OCI-LY3 (cell line): ENCODE measurements around the gene ABLIM2.

Experiments used
- H2AFZ ChIP-seq: fragments of 200-600, 300-600 bp; shearing (Covaris generic); 2 replicates; pipeline ENCODE4 v1.6.0; 2014; ENCODE audit warnings: antibody characterized with exemption, low read depth, low read length
- H3K27ac ChIP-seq: fragments of 200-600, 300-600 bp; sonication (generic); 2 replicates; pipeline ENCODE4 v1.5.1; 2014; ENCODE audit warnings: mild to moderate bottlenecking, low read length, moderate library complexity, mixed read lengths
- H3K27me3 ChIP-seq: fragments of 200-600, 300-600 bp; sonication (generic); 2 replicates; pipeline ENCODE4 v1.6.1; 2014; ENCODE audit warnings: low read depth, low read length, mixed read lengths
- H3K36me3 ChIP-seq: fragments of 200-600, 300-600 bp; sonication (generic); replicated peaks from 2 replicates; pipeline ENCODE3; 2014; ENCODE audit warnings: low read depth, low read length, mixed read lengths
- H3K4me1 ChIP-seq: fragments of 300-600, 200-600 bp; sonication (generic); 2 replicates; pipeline ENCODE4 v1.6.1; 2014; ENCODE audit warnings: low read length, mixed read lengths
- H3K4me2 ChIP-seq: fragments of 200-600, 300-600 bp; sonication (generic); 2 replicates; pipeline ENCODE4 v1.6.1; 2014; ENCODE audit warnings: low read length, mixed read lengths
- H3K4me3 ChIP-seq: fragments of 300-600, 200-600 bp; sonication (generic); 2 replicates; pipeline ENCODE4 v1.5.1; 2014; ENCODE audit warnings: antibody characterized with exemption, mild to moderate bottlenecking, low read length, moderate library complexity
- H3K79me2 ChIP-seq: fragments of 300-600, 200-600 bp; shearing (Covaris generic); 2 replicates; pipeline ENCODE4 v1.6.1; 2014; ENCODE audit warnings: mild to moderate bottlenecking, low read length, mixed read lengths
- H3K9ac ChIP-seq: fragments of 300-600, 200-600 bp; shearing (Covaris generic); 2 replicates; pipeline ENCODE4 v1.6.0; 2014; ENCODE audit warnings: mild to moderate bottlenecking, low read length, moderate library complexity
- H3K9me3 ChIP-seq: fragments of 200-600, 300-600 bp; shearing (Covaris generic); 2 replicates; pipeline ENCODE4 v1.6.1; 2014; ENCODE audit warnings: low read length, mixed read lengths; ENCODE audit not compliant: insufficient read depth
- H4K20me1 ChIP-seq: fragments of 200-600, 300-600 bp; sonication (generic); 2 replicates; pipeline ENCODE4 v1.6.1; 2016; ENCODE audit warnings: low read length, mixed read lengths; ENCODE audit not compliant: insufficient read depth
- EZH2phosphoT487 ChIP-seq: fragments of 200-600 bp; shearing (Covaris generic); IDR thresholded peaks from 2 replicates; pipeline ENCODE4 v1.6.1; 2018; ENCODE audit warnings: antibody characterized with exemption, mixed run types, low read depth
- TF ChIP-seq, protein P1 (sequence below): fragments of 200-600, 300-600 bp; sonication (generic); IDR thresholded peaks from 2 replicates; pipeline ENCODE4 v1.5.1; 2014; ENCODE audit warnings: antibody characterized with exemption, low read length, low read depth

The ABLIM2 gene

DNA sequence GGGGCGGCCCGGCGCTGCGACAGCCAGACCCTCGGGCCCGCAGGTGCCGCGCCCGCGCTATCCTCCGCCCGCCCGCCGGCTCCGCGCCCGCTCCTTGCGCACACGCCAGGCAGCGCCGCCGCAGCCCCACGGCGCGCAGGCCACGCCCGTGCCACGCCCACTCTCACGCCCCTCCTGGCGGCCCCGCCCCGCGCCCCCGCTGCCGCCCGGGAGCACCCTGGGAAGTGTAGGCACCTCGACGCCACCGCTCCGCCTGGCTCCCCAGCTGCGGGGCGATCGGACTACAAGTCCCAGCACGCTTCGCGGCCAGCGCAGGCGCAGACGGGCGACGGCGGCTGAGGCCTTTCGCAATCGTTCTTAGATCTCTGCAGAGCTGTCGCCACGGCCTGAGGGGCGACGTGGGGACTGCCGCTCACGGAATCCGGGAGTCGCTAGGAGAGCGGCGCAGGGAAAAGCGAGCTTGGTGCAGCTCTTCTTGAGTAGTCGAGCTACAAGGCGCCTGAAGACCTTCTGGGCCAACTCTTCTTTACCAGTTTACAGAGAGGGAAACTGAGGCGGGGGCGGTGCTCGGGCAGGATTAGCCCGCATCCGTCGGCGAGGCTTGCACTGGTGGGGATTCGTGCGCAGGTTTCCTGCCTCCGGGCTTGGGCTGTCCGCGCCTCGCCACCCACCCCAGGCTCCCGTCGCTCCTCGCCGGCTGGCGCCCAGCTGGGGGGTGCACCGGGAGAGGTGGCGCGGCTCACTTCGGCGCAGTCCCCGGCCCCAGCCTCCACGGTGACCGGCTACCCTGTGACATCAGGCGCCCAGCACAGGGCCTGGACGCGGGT is at the start of gene ABLIM2:
Gene ABLIM2, minus strand, starts transcription at position 104 of the 827 bp plus-strand sequence. CDS start 124 bp downstream, outside the sequence.
- peak within 1 kb of the TSS; percentile 85 for H3K4me3 ChIP-seq
- H2AFZ ChIP-seq: peak within 1 kb of the TSS; percentile 83; the same call in 1 of the 2 replicates
- peak within 1 kb of the TSS; percentile 90 for H3K4me2 ChIP-seq
- no peaks in the 10 kb centered on the region for H4K20me1 ChIP-seq
- H3K79me2 ChIP-seq: no peaks in the 10 kb centered on the region
- no peaks in the 10 kb centered on the region for H3K9me3 ChIP-seq
- no peaks in the 10 kb centered on the region for H3K36me3 ChIP-seq
- peaks cover 13% of the 10 kb centered on the region for H3K4me1 ChIP-seq
- TF ChIP-seq, protein P1, sequence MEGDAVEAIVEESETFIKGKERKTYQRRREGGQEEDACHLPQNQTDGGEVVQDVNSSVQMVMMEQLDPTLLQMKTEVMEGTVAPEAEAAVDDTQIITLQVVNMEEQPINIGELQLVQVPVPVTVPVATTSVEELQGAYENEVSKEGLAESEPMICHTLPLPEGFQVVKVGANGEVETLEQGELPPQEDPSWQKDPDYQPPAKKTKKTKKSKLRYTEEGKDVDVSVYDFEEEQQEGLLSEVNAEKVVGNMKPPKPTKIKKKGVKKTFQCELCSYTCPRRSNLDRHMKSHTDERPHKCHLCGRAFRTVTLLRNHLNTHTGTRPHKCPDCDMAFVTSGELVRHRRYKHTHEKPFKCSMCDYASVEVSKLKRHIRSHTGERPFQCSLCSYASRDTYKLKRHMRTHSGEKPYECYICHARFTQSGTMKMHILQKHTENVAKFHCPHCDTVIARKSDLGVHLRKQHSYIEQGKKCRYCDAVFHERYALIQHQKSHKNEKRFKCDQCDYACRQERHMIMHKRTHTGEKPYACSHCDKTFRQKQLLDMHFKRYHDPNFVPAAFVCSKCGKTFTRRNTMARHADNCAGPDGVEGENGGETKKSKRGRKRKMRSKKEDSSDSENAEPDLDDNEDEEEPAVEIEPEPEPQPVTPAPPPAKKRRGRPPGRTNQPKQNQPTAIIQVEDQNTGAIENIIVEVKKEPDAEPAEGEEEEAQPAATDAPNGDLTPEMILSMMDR: no peak
- no peak for TF ChIP-seq EZH2phosphoT487
- peak within 1 kb of the TSS; percentile 50 for H3K9ac ChIP-seq
- no peak within 1 kb of the TSS for H3K27ac ChIP-seq
- peaks cover 14% of the 10 kb centered on the region; the same call in 1 of the 2 replicates for H3K27me3 ChIP-seq

DNA sequence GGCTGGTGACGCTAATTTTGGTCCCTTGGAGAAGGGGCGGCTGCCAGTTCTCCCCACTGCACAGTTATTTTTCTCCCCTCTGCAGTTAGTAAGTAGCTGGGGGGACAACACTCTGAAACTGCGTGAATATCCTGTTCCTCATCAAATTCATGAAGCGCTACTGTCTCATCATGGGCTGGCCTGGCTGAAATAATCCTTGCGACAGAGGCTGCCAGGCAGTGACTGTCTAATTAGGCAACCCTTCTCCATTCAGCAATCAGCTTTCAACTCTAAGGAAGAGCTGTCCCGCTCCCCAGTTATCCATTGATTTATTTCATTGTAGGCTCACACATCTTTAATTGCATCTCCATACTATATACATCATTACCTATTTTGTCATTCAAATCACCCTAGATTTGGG is 48.7 kb upstream of the ABLIM2 start:
- Histone ChIP-seq H3K36me3 (no peaks in the 10 kb centered on the region), H3K79me2 (no peaks in the 10 kb centered on the region), H4K20me1 (peaks cover 14% of the 10 kb centered on the region), H3K9me3 (no peaks in the 10 kb centered on the region), H3K27me3 (no peaks in the 10 kb centered on the region; the same call in 1 of the 2 replicates), H2AFZ (no peak overlapping the region), H3K4me2 (no peak overlapping the region), H3K27ac (no peak overlapping the region), H3K4me3 (no peak overlapping the region), H3K4me1 (peaks cover 15% of the 10 kb centered on the region), H3K9ac (no peak overlapping the region)
- no peak for TF ChIP-seq EZH2phosphoT487
- TF ChIP-seq, protein P1: no peak

DNA sequence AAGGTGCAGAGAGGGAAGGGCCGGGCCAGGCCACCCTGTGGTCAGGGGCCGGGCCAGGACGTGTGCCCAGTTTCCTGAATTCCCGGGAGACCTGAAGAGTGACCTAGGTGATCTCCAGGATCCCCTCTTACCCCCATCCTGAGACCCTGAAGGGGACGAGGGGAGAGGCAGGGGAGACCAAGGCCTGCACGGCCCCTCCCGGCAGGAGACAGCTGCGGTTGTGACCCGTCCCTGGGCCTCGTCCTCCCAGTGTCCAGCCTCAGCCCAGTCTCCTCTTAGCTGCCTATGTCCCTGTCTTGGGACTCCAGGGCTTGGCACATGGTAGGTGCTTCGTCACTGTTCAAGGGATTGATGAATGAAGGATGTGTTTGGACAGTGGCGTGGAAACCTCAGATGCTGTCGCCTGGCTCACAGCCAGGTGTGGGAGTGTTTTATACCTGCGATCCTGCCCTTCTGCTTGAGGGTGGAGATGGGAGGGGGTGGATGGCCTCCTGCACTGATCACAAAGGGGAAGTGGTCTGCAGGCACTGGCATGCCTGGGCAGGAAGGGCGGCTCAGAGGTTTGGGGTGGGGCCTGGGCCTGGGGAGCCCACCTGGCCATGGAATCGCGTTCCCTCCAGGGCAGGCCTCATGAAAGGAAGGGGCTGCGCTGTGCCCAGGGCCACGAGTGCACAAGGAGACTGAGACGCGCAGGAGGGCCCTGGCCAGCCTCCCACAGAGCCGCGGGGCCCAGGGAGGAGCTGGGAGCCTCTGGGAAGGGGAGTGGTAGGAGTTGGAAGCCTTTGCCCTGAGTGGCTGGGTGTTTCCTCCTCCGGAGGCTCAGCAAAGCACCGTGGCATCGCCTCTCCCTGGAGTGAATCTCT is 47.4 kb upstream of the ABLIM2 start:
- TF ChIP-seq, protein P1: no peak
- Histone ChIP-seq H3K9ac (no peak overlapping the region), H2AFZ (no peak overlapping the region), H3K9me3 (no peaks in the 10 kb centered on the region), H3K4me2 (no peak overlapping the region), H3K27me3 (no peaks in the 10 kb centered on the region; the same call in 1 of the 2 replicates), H3K79me2 (peaks cover 4% of the 10 kb centered on the region; the same call in 1 of the 2 replicates), H4K20me1 (peaks cover 19% of the 10 kb centered on the region), H3K27ac (no peak overlapping the region), H3K36me3 (peaks cover 1% of the 10 kb centered on the region), H3K4me3 (no peak overlapping the region), H3K4me1 (peaks cover 29% of the 10 kb centered on the region)

DNA sequence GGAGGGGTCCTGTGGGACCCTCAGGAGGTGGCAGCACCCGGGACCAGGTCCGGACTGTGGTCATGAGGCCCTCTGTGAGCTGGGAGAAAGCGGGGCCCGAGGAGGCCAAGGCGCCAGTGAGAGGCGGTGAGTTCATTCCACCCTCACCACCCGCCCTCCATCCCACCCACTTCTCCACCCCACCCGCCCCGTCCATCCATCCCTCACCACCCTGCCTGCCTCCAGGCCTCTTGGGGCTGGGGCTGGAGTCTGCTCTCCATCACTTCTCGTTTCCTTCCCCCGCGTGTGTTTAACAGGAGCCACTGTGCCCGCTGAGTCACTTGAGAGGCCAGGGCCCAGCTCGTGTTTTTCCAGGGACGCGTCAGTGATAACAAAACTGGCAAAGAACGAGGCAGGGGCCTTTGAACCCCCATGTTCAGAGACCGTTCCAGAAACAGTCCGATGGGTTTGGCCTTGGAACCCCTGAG is 46.7 kb upstream of the ABLIM2 start:
- Histone ChIP-seq H3K9ac (no peak overlapping the region), H3K27me3 (no peaks in the 10 kb centered on the region; the same call in 1 of the 2 replicates), H4K20me1 (peaks cover 19% of the 10 kb centered on the region), H3K9me3 (no peaks in the 10 kb centered on the region), H2AFZ (no peak overlapping the region), H3K4me1 (peaks cover 36% of the 10 kb centered on the region), H3K79me2 (peaks cover 11% of the 10 kb centered on the region; the same call in 1 of the 2 replicates), H3K4me2 (no peak overlapping the region), H3K36me3 (peaks cover 4% of the 10 kb centered on the region), H3K4me3 (no peak overlapping the region), H3K27ac (no peak overlapping the region)
- TF ChIP-seq EZH2phosphoT487: no peak
- TF ChIP-seq, protein P1: no peak
